Stimulated activated CD4-positive, alpha-beta T cell treated with anti-CD3 and anti-CD28 coated beads, Interleukin-15, amount 100 ng/mL, for 24 hours (primary cell): ENCODE data around the gene TLNRD1.
"Not testable (repeated sequence)": the region's sequence is repeated elsewhere in the genome, so short reads cannot be mapped to it uniquely, and the experiment has no call there.

Experiments
- DNase-seq: peaks from one replicate; pipeline ENCODE4 v3.0.0-alpha.2; 2020

The TLNRD1 gene

DNA sequence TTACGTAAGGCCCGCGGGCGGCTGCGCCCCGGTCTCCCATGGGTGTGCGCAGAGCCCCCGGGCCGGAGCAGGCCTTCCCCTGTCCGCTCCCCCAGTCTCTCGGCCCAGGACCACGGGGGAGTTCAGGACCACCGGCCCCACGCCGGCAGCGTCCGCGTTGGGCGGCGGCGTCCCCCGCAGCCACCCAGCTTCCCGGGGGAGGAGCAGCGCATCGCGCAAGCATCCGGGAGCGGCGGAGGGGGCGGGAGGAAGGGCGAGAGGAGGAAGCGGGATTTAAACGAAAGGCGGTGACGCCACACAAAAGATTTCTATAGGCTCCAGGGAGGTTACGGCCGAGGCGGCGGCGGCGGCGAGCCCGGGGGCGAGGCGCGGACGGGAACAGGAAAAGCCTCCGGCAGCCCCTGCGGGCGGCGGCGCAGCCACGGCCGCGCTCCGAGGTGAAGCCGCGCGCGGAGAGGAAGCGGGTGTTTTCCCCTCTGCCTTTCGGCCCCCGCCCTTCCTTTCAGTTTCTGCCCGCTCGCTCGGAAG lies at the start of gene TLNRD1:
TLNRD1 (plus strand) TSS at position 300 of the 528 bp plus-strand sequence. CDS start 1,349 bp downstream, outside the sequence.
- DNase-seq: peak; percentile 92

- DNase-seq: no peak
Measured at GRCh38 chr15:80951941-80952340, 48.8 kb upstream of the TLNRD1 start.

- DNase-seq: no peak
Measured at GRCh38 chr15:80953001-80953952, 47.4 kb upstream of the TLNRD1 start.

DNA sequence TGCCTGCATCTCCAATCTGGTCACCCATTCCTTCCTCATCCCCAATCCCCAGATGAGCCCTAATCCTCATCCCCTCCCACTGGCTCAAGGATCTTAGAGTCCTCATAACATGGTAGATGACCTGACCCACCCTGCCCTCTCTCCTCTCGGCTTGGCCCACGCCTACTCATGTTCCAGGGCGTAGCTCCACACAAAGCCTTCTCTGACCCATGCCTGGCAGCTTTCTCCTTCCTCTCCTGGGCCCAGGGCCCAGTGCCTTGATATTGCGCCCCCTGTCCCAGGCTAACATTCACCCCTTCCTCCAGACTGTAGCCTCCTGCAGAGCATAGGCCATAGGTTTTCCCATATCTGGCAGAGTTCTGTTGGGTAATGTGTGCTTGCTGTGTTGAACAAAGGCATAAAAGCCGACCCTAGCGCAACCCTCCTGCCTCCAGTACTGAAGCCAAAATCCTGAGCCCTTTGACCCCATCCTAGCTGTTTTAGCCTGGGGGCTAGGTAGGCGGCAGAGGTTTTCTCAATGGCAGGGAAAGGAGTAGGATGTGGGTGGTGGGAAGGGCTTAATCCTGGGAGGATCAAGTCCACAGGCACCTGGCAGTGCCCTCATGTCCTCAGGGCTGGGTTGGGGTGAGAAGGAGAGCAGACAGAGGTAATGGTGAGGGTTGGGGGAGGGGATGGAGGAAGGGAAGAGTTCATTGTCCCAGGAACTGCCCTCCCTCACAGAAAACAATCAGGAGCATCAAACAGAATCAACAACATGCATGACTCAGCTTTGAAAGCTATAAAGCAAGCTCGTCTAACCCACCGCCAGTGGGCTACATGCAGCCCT lies 46.6 kb upstream of the TLNRD1 start:
- DNase-seq: no peak

- DNase-seq: peak; percentile 79
Measured at GRCh38 chr15:80955571-80956452, 44.9 kb upstream of the TLNRD1 start.

DNA sequence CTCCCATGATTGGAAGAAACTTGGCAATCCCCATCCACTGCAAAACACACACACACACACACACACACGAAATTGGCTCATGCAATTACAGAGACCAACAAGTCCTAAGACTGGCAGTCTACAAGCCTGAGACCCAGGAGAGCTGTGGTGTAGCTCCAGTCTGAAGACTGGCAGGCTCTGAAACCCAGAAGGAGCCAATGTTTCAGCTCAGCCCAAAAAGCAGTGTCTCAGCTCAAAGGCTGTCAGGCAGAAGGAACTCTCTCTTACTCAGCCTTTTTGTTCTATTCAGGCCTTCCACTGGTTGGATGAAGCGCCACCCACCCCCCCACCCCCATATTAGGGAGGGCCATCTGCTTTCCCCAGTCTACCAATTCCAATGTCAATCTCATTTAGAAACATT lies 43.2 kb upstream of the TLNRD1 start:
- DNase-seq: no peak

- no peak for DNase-seq
Measured at GRCh38 chr15:80957976-80958375, 42.7 kb upstream of the TLNRD1 start.

DNA sequence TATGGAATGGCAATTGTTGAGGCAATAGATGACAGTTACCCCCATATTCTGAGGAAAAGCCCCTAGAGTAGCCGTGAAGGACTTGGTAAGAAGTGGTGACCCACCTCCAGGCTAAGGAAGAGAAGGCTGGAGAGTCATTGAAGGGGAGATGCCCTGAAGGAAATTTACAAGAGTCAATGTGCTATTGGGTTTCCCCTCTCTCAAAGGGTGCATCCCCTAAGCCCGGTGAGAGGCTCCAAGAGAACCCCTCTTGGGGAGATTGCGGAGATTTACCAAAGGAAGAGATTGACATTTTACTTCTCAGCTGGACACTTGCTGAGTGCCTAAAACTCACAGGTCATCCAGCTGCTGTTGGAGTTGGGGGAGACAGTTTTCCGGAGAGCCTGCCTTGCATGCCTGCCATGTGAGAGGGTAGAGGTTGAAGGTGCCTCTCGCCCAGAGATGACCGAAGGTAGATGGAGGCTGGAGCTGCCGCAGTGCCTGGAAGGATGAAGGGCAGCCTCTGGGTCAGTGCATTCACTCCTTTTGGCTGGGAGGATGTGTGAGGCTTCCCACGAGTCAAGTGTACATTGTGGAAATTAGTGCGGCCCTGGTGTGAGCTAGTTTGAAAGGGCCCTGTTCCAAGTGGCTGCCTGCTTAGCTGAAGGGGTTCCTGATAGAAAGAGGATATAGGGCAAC lies 41.8 kb upstream of the TLNRD1 start:
- no peak for DNase-seq

GRCh38 chr15:80965454-80965853 lies 35.3 kb upstream of the TLNRD1 start:
- not testable (repeated sequence) for DNase-seq

DNA sequence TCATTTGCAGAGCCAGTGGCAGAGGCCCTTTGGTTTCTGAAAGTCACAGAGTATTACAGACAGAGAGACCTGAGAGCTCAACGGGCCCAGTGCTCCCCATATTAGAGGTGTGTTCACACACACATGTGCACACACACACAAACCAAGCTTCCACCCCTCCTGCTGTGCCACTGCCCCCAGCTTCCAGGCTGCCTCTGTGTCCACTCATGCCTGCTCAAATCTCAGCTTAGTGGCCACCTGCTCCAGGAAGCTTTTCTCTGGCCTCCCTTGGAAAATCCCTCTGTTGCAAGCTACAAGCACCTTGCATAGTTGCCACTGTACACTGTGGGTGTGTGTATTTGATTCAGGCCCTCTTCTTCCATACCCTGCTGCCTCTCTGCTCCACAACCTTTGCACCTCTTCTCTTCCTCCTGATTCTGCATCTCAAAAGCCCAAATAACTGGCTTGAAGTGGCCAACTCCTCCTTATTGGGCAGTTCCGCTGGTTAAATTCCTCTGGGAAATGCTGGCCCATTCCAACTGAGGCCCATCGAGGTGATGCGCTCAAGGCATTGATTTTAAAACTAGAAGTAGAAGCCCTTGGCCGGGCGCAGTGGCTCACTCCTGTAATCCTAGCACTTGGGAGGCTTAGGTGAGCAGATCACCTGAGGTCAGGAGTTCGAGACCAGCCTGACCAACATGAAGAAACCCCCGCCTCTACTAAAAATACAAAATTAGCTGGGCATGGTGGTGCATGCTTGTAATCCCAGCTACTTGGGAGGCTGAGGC lies 34.1 kb upstream of the TLNRD1 start:
- no peak for DNase-seq

GRCh38 chr15:80967451-80967850 lies 33.3 kb upstream of the TLNRD1 start:
- no peak for DNase-seq

DNA sequence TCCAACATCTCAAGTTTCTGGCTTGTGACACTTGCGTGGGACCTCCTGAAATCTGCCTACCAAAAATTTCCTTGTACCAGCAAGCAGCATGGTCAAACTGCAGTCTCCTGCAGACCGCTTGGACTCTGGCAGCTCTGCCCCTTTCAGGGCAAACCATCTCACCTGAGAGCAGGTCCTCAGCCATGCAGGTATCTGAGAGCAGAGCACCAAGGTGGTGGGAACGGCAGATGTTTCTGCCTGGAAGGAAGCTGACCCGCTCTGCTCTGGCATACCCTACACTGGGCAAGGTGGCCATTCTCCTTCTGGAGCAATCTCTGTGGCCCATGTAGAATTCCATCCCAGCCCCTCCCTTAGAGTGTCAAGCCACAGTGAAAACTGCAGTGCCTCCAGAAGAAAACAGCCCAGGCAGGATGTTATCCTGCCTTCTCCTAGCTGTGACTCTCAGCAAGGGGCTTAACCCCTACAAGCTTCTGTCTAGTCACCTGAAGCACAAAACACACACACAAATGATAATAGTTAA lies 32.7 kb upstream of the TLNRD1 start:
- DNase-seq: no peak

DNA sequence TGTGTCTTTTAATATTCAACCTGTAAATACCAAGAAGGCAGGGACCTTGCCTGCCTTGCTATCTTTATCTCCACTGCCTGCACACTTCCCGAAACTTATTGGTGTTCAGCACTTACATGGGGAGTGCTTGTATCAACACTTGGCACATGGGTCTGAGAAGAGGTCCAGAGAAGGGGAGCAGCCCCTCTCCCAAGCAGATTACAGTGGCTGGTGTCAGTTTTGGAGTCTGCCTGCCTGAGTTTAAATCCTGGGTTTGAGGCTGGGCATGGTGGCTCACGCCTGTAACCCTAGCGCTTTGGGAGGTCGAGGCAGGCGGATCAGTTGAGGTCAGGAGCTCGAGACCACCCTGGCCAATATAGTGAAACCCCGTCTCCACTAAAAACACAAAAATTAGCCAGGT lies 31.4 kb upstream of the TLNRD1 start:
- no peak for DNase-seq

DNA sequence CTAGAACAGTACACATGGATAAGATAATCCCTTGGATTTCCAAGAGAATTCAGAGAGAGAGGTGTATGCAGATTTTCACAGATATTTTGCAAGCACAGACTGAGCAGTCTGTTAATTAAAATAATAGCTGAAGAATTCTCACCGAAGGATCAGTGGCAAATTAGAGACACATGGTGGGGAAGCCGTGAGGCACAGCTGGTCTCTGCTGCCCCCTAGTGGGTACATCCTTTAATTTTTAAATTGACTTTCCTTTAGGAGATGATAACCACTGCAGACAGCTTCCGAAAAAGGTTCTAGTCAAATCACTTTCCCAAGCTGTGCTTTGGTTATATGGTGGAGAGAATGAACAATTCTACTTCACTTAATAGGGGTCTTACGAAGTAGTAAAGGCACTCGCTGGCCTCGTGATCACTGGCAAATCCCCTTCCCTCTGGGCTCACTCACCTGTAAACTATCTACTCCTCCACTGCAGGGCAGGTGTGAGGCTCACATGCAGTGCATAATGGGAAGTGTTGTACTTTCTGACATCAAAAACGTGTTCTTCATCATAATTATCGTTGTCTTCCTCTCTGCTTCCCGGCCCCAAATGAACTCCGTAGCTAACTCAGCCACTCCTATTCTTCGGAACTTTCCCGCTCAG lies 30.6 kb upstream of the TLNRD1 start:
- peak; percentile 69 for DNase-seq

DNA sequence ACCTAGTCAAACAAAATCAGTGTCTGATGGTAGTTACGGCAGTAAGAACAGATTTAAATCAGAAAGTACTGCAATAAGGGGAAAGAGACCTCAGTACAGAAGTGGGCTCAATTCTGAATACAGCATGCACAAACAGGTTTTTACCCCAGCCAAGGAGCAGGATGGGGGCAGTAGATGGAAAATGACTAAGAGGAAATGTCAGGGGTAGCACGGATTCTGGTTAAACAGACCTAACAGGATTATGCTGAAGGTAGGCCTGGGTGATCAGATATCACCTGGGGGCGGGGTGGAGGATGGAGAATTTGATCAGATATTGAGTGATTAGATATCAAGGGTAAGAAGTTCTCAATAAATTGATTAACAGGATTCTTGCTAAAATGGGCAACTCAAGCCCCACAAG lies 30.1 kb upstream of the TLNRD1 start:
- DNase-seq: no peak

GRCh38 chr15:80971143-80971542 lies 29.6 kb upstream of the TLNRD1 start:
- no peak for DNase-seq

GRCh38 chr15:80972276-80972675 lies 28.4 kb upstream of the TLNRD1 start:
- no peak for DNase-seq

DNA sequence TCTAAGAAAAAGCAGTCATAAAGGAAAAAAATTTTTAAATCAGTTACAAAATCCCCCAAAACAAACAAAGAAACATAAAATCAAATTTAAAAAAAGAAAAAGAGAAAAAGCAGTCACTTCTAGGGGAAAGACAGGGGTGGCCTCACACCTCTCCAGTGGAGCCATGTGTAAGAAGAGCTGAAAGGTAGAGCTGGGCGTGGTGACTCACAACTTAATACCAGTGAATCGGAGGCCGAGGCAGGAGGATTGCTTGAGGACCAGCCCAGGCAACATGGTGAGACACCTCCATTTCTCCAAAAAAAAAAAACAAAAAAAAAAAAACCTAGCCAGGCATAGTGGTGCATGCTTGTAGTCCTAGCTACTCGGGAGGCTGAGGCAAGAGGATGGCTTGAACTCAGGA lies 25.8 kb upstream of the TLNRD1 start:
- DNase-seq: peak; percentile 27

GRCh38 chr15:80976851-80977250 lies 23.9 kb upstream of the TLNRD1 start:
- DNase-seq: no peak

GRCh38 chr15:80977627-80978036 lies 23.1 kb upstream of the TLNRD1 start:
- DNase-seq: peak; percentile 56
